Panc1 (cell line): ENCODE data around the gene VTN. TPM values are rescaled to one million over a fixed set of nuclear protein-coding genes. Genes with fewer than 3 reads are reported as not detected.

Experiments
- ATAC-seq: fragments of 200-7000 bp; cut with Tn5 transposase; 2 replicates; pipeline ENCODE4 v1.9.1; 2020; ENCODE audit warnings: mild to moderate bottlenecking, moderate library complexity
- BruUV-seq: library from RNA; stranded (reverse); fragments of 400-500 nt; replicated peaks from 2 replicates; lab custom pipeline; 2021; lab: Mats Ljungman, UMichigan
- CTCF ChIA-PET: fragments of 300-600 bp; sonication (Branson Sonifier 250); formaldehyde crosslinking; loops from one replicate; lab custom pipeline; 2022; ENCODE audit warnings: antibody characterized with exemption; lab: Charles Lee
- POLR2A ChIA-PET: fragments of 300-600 bp; sonication (Branson Sonifier 250); formaldehyde crosslinking; loops from one replicate; lab custom pipeline; 2022; ENCODE audit warnings: antibody characterized with exemption; lab: Charles Lee
- DNase-seq: peaks from one replicate; pipeline ENCODE4 v3.0.0-alpha.2; 2010; ENCODE audit warnings: low read depth, low spot score
- H3K27ac ChIP-seq: 2 replicates; pipeline ENCODE4 v1.5.1; 2011; ENCODE audit warnings: mild to moderate bottlenecking, low read length, inconsistent platforms
- H3K27me3 ChIP-seq: fragments of 200-500 bp; sonication (Bioruptor generic); 2 replicates; pipeline ENCODE4 v1.6.0; 2014; ENCODE audit warnings: low read length, inconsistent platforms; ENCODE audit not compliant: control insufficient read depth, insufficient read depth
- H3K36me3 ChIP-seq: fragments of 200-500 bp; sonication (Bioruptor generic); 2 replicates; pipeline ENCODE4 v1.5.1; 2014; ENCODE audit warnings: inconsistent platforms, mild to moderate bottlenecking, low read length, moderate library complexity; ENCODE audit not compliant: control insufficient read depth, insufficient read depth
- H3K4me1 ChIP-seq: 2 replicates; pipeline ENCODE4 v1.5.1; 2011; ENCODE audit warnings: inconsistent platforms, mild to moderate bottlenecking, low read length, moderate library complexity; ENCODE audit not compliant: control insufficient read depth, insufficient read depth
- H3K4me3 ChIP-seq, 2 experiments: 2 replicates each; pipeline ENCODE4 v1.5.1; 2011 to 2012; ENCODE audit warnings: low read depth in 2 of 2, low read length in 2 of 2, mild to moderate bottlenecking in 2 of 2, inconsistent platforms in 1 of 2, moderate library complexity in 1 of 2
- H3K9me3 ChIP-seq: fragments of 200-500 bp; sonication (Bioruptor generic); 2 replicates; pipeline ENCODE4 v1.5.1; 2014; ENCODE audit warnings: low read depth, mild to moderate bottlenecking, inconsistent platforms, low read length, moderate library complexity; ENCODE audit not compliant: control insufficient read depth, insufficient read depth
- POLR2AphosphoS5 ChIP-seq: IDR thresholded peaks from 2 replicates; pipeline ENCODE4 v1.6.1; 2012; ENCODE audit warnings: mild to moderate bottlenecking, low read depth, low read length, moderate library complexity
- SIN3A ChIP-seq: IDR thresholded peaks from 2 replicates; pipeline ENCODE4 v1.6.1; 2012; ENCODE audit warnings: low read depth, mild to moderate bottlenecking, low read length, moderate library complexity, borderline replicate concordance; ENCODE audit not compliant: insufficient read depth
- TCF7L2 ChIP-seq: IDR thresholded peaks from 2 replicates; pipeline ENCODE4 v1.6.1; 2011; ENCODE audit warnings: mild to moderate bottlenecking, low read depth, low read length, inconsistent platforms
- in situ Hi-C: cut with HindIII; loops from 2 replicates; pipeline ENCODE4 v1.10.0; 2016; ENCODE audit warnings: low sequenced_read_pairs, low pct_unique_long_range_greater_than_20kb
- intact Hi-C: fragments of 100-400 bp; cut with micrococcal nuclease; formaldehyde crosslinking; loops from one replicate; pipeline ENCODE4 v1.10.0; 2022; ENCODE audit not compliant: unreplicated experiment
- total RNA-seq: library from RNA; stranded (reverse); gene quantifications from one replicate; pipeline ENCODE4 v1.2.1, GENCODE V29; 2021; ENCODE audit not compliant: unreplicated experiment
- TF ChIP-seq, protein P1 (sequence below): fragments of 450-650 bp; IDR thresholded peaks from 2 replicates; pipeline ENCODE4 v1.5.1; 2017; ENCODE audit warnings: mild to moderate bottlenecking
- TF ChIP-seq, protein P2 (sequence below), 2 experiments: IDR thresholded peaks; 2 replicates each; pipeline ENCODE4 v1.6.1; 2011 to 2012; ENCODE audit warnings: low read depth in 2 of 2, control low read depth in 1 of 2, low read length in 1 of 2, mild to moderate bottlenecking in 1 of 2, moderate library complexity in 1 of 2; ENCODE audit not compliant: insufficient read depth in 1 of 2

The VTN gene
- total RNA-seq, 1 experiment from 2014 or later: 2.3 TPM

DNA sequence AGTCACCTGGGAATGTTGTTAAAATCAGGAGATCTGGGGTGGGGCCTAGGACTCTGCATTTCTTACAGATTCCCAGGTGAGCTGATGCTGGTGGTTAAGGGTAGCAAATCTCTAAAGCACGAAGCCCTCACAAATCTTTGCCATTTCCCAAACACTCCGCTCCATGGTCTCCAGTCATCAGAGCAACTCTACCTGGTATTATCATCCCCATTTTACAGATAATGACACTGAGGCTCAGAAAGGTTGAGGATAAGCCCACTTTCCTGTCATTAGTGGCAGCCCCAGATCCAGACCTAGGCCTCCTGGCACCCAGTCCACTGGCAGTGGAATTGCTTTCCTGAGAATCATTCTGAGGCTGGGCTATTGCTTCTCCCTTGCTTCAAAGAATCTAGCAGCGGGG, 27.2 kb upstream of the VTN start:
- no peaks in the 10 kb centered on the region for H3K36me3 ChIP-seq
- intact Hi-C loops: no loop called here
- ChIA-PET POLR2A (no interaction called here), CTCF (interaction anchor here (1.0 kb wide), 1 partner anchor 19 kb away, joined by 3 read pairs; no protein-coding TSS in a partner anchor)
- peaks cover 8% of the 10 kb centered on the region; the same call in 1 of the 2 replicates for H3K4me1 ChIP-seq
- no peak overlapping the region for H3K4me3 ChIP-seq
- H3K9me3 ChIP-seq: no peaks in the 10 kb centered on the region
- TF ChIP-seq SIN3A: no peak
- TF ChIP-seq, protein P1, sequence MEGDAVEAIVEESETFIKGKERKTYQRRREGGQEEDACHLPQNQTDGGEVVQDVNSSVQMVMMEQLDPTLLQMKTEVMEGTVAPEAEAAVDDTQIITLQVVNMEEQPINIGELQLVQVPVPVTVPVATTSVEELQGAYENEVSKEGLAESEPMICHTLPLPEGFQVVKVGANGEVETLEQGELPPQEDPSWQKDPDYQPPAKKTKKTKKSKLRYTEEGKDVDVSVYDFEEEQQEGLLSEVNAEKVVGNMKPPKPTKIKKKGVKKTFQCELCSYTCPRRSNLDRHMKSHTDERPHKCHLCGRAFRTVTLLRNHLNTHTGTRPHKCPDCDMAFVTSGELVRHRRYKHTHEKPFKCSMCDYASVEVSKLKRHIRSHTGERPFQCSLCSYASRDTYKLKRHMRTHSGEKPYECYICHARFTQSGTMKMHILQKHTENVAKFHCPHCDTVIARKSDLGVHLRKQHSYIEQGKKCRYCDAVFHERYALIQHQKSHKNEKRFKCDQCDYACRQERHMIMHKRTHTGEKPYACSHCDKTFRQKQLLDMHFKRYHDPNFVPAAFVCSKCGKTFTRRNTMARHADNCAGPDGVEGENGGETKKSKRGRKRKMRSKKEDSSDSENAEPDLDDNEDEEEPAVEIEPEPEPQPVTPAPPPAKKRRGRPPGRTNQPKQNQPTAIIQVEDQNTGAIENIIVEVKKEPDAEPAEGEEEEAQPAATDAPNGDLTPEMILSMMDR: no peak
- peak; percentile 8; the same call in 1 of the 2 replicates for TF ChIP-seq POLR2AphosphoS5
- no peak for TF ChIP-seq TCF7L2
- in situ Hi-C loops: no loop called here
- H3K27ac ChIP-seq: no peak overlapping the region
- no TSS peak for BruUV-seq
- no peak for DNase-seq
- no peaks in the 10 kb centered on the region for H3K27me3 ChIP-seq
- no peak for ATAC-seq

DNA sequence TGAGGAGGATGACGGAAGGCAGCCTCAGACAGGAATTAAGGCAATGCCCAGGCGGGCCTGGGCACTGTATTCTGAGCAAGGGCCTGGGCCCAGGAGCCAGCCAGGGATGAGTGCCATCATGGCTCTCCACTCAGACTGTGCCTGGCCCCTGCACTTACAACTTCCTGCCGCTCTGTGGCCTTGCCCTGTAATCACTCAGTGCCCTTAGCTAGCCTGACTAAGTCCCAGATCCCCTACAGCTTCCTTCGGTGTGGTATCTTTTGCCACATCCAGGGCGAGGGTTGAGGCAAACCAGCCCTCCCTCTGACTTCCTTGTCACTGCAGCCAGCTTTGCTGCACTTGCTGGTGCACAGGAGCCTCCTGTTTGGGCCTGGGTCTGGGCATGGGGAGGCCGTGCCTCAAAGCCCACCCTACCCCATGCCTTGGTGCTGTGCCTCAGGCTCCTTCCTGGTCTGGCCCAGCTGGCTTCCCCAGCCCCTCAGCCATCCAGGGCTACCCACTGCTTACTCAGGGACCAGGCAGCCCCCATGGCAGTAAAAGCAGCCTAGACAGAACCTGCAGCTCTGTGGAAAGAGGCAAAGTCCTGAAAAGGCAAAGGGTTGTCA, 26.6 kb upstream of the VTN start:
- ATAC-seq (peak; percentile 50; the same call in 1 of the 2 replicates), DNase-seq (no peak)
- Histone ChIP-seq H3K36me3 (no peaks in the 10 kb centered on the region), H3K9me3 (no peaks in the 10 kb centered on the region), H3K4me3 (no peak overlapping the region), H3K4me1 (peaks cover 8% of the 10 kb centered on the region; the same call in 1 of the 2 replicates), H3K27me3 (no peaks in the 10 kb centered on the region), H3K27ac (no peak overlapping the region)
- in situ Hi-C loops (no loop called here), intact Hi-C loops (no loop called here)
- TF ChIP-seq, protein P1: no peak
- TF ChIP-seq, protein P2, sequence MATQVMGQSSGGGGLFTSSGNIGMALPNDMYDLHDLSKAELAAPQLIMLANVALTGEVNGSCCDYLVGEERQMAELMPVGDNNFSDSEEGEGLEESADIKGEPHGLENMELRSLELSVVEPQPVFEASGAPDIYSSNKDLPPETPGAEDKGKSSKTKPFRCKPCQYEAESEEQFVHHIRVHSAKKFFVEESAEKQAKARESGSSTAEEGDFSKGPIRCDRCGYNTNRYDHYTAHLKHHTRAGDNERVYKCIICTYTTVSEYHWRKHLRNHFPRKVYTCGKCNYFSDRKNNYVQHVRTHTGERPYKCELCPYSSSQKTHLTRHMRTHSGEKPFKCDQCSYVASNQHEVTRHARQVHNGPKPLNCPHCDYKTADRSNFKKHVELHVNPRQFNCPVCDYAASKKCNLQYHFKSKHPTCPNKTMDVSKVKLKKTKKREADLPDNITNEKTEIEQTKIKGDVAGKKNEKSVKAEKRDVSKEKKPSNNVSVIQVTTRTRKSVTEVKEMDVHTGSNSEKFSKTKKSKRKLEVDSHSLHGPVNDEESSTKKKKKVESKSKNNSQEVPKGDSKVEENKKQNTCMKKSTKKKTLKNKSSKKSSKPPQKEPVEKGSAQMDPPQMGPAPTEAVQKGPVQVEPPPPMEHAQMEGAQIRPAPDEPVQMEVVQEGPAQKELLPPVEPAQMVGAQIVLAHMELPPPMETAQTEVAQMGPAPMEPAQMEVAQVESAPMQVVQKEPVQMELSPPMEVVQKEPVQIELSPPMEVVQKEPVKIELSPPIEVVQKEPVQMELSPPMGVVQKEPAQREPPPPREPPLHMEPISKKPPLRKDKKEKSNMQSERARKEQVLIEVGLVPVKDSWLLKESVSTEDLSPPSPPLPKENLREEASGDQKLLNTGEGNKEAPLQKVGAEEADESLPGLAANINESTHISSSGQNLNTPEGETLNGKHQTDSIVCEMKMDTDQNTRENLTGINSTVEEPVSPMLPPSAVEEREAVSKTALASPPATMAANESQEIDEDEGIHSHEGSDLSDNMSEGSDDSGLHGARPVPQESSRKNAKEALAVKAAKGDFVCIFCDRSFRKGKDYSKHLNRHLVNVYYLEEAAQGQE (IDR thresholded peaks at IDR 0.05; ENCODE audit: insufficient read depth in 1 of 2, low read depth in 2 of 2, low read length in 1 of 2): no peak
- TF ChIP-seq POLR2AphosphoS5 (no peak), TCF7L2 (no peak), SIN3A (no peak)
- ChIA-PET POLR2A (no interaction called here), CTCF (interaction anchor here (1.0 kb wide), 1 partner anchor 20 kb away, joined by 3 read pairs; no protein-coding TSS in a partner anchor)
- BruUV-seq: no TSS peak
